B cell (primary cell): ENCODE results near the gene GNAI2. TPM values are rescaled to one million over a fixed set of nuclear protein-coding genes. Genes with fewer than 3 reads are reported as not detected.

Source experiments
- ATAC-seq: fragments of 200-7000 bp; cut with Tn5 transposase; one replicate; pipeline ENCODE4 v1.10.0; 2021; ENCODE audit warnings: low read depth, mild to moderate bottlenecking, moderate number of reproducible peaks, moderate library complexity
- CTCF ChIA-PET: fragments of 350-600 bp; sonication (Branson Sonifier 250); formaldehyde crosslinking; loops from one replicate; lab custom pipeline; 2021; ENCODE audit warnings: antibody characterized with exemption, inconsistent platforms; lab: Charles Lee
- POLR2A ChIA-PET: fragments of 350-600 bp; sonication (Branson Sonifier 250); formaldehyde crosslinking; loops from one replicate; lab custom pipeline; 2021; ENCODE audit warnings: antibody characterized with exemption; lab: Charles Lee
- DNase-seq: peaks from one replicate; pipeline ENCODE4 v3.0.0; 2013
- H2AFZ ChIP-seq: 2 replicates; pipeline ENCODE4 v1.6.1; 2012; ENCODE audit warnings: mild to moderate bottlenecking, low read depth, low read length; ENCODE audit not compliant: insufficient read depth, poor library complexity, severe bottlenecking
- H3K27ac ChIP-seq, 2 donors: 1 replicate in 1 of 2; 2 replicates in 1 of 2; pipeline ENCODE4 v1.5.1; 2012 to 2013; ENCODE audit warnings: low read length in 2 of 2, mild to moderate bottlenecking in 2 of 2, moderate library complexity in 1 of 2
- H3K27me3 ChIP-seq, 4 experiments: fragments of 200-600 bp in 1 of 4; sonication (generic) in 1 of 4; replicated peaks in 1 of 4; 1 replicate in 2 of 4; 2 replicates in 2 of 4; pipeline versions ENCODE4 v1.6.1 to v1.7.0; 2013 to 2016; ENCODE audit warnings: low read length in 3 of 4, mild to moderate bottlenecking in 2 of 4, mixed read lengths in 1 of 4, moderate library complexity in 1 of 4; ENCODE audit not compliant: insufficient read depth in 4 of 4, control insufficient read depth in 3 of 4; ENCODE audit errors: control extremely low read depth in 1 of 4
- H3K36me3 ChIP-seq, 2 experiments: replicated peaks in 1 of 2; 1 replicate in 1 of 2; 2 replicates in 1 of 2; pipeline versions ENCODE4 v1.6.1 to v1.7.1; 2013; ENCODE audit warnings: low read length in 1 of 2; ENCODE audit not compliant: insufficient read depth in 2 of 2, control insufficient read depth in 1 of 2; ENCODE audit errors: control extremely low read depth in 1 of 2, extremely low read depth in 1 of 2
- H3K4me1 ChIP-seq, 2 donors: fragments of 200-600 bp in 1 of 2; sonication (generic) in 1 of 2; 1 replicate in 1 of 2; 2 replicates in 1 of 2; pipeline versions ENCODE4 v1.5.1 to v1.6.1; 2013 to 2017; ENCODE audit warnings: low read length in 2 of 2; ENCODE audit not compliant: control insufficient read depth in 2 of 2, insufficient read depth in 2 of 2
- H3K4me2 ChIP-seq: replicated peaks from 2 replicates; pipeline ENCODE3; 2012; ENCODE audit warnings: mild to moderate bottlenecking, low read depth, low read length; ENCODE audit not compliant: poor library complexity, severe bottlenecking
- H3K4me3 ChIP-seq, 5 experiments: fragments of 200-600 bp in 1 of 5; sonication (generic) in 1 of 5; 1 replicate in 3 of 5; 2 replicates in 2 of 5; pipeline versions ENCODE4 v1.5.1 to v1.7.0; 2011 to 2016; ENCODE audit warnings: low read length in 4 of 5, mild to moderate bottlenecking in 4 of 5, low read depth in 2 of 5, control low read depth in 1 of 5, moderate library complexity in 1 of 5; ENCODE audit not compliant: insufficient read depth in 1 of 5; ENCODE audit errors: control extremely low read depth in 1 of 5, extremely low read depth in 1 of 5
- H3K79me2 ChIP-seq: fragments of 200-600 bp; sonication (generic); one replicate; pipeline ENCODE4 v1.6.0; 2016; ENCODE audit warnings: low read length; ENCODE audit not compliant: control insufficient read depth, insufficient read depth
- H3K9ac ChIP-seq: fragments of 200-600 bp; sonication (generic); 2 replicates; pipeline ENCODE4 v1.6.1; 2017; ENCODE audit warnings: mild to moderate bottlenecking, low read length, moderate library complexity
- H3K9me3 ChIP-seq, 3 donors: one replicate each; pipeline versions ENCODE4 v1.6.1 to v1.7.1; 2013; ENCODE audit warnings: low read length in 2 of 3; ENCODE audit not compliant: control insufficient read depth in 2 of 3, insufficient read depth in 1 of 3; ENCODE audit errors: control extremely low read depth in 1 of 3
- H4K20me1 ChIP-seq: 2 replicates; pipeline ENCODE4 v1.6.0; 2012; ENCODE audit warnings: mild to moderate bottlenecking, low read length; ENCODE audit not compliant: insufficient read depth, control insufficient read depth, poor library complexity, severe bottlenecking
- H3K27ac Mint-ChIP-seq: one replicate; pipeline ENCODE4 v1.8.0; 2021; ENCODE audit warnings: mixed read lengths
- H3K27me3 Mint-ChIP-seq: one replicate; pipeline ENCODE4 v1.8.0; 2021; ENCODE audit warnings: mixed read lengths
- H3K4me1 Mint-ChIP-seq: one replicate; pipeline ENCODE4 v1.8.0; 2021; ENCODE audit warnings: mixed read lengths
- H3K4me3 Mint-ChIP-seq: one replicate; pipeline ENCODE4 v1.8.0; 2021; ENCODE audit warnings: mixed read lengths
- H3K9me3 Mint-ChIP-seq: one replicate; pipeline ENCODE4 v1.8.0; 2022; ENCODE audit warnings: mixed read lengths; ENCODE audit not compliant: insufficient read depth
- EZH2 ChIP-seq: IDR thresholded peaks from 2 replicates; pipeline ENCODE4 v1.6.1; 2012; ENCODE audit warnings: borderline replicate concordance, low read depth, mild to moderate bottlenecking, moderate library complexity, low read length; ENCODE audit not compliant: insufficient read depth, poor library complexity, severe bottlenecking
- WGBS: methylation state at CpG from one replicate; pipeline ENCODE4 v1.1.5; 2013; ENCODE audit warnings: missing lambda C conversion rate; ENCODE audit not compliant: insufficient coverage; 5-methylcytosine and 5-hydroxymethylcytosine counted together
- intact Hi-C: fragments of 100-400 bp; cut with micrococcal nuclease; formaldehyde crosslinking; loops from one replicate; pipeline ENCODE4 v1.10.0; 2022
- polyA plus RNA-seq: library from polyadenylated mRNA; depleted of rRNA; stranded (reverse); fragments of >200 nt; gene quantifications from 2 replicates; pipeline ENCODE4 v1.2.3, GENCODE V29; 2012
- total RNA-seq, 2 donors: library from RNA; stranded (reverse); fragments of 120-200 nt in 1 of 2; gene quantifications; 1 replicate in 1 of 2; 2 replicates in 1 of 2; pipeline versions ENCODE4 v1.2.3 to v1.2.4, GENCODE V29; 2013 to 2022
- TF ChIP-seq, protein P1 (sequence below): fragments of 200-600 bp; IDR thresholded peaks from one replicate; pipeline ENCODE4 v1.8.0; 2022; ENCODE audit warnings: antibody characterized with exemption, mild to moderate bottlenecking

Gene GNAI2
- total and polyA plus RNA-seq, 2 donors (not counting 1 experiment from before 2014, with no cell fraction given) = 302 to 491 TPM

DNA sequence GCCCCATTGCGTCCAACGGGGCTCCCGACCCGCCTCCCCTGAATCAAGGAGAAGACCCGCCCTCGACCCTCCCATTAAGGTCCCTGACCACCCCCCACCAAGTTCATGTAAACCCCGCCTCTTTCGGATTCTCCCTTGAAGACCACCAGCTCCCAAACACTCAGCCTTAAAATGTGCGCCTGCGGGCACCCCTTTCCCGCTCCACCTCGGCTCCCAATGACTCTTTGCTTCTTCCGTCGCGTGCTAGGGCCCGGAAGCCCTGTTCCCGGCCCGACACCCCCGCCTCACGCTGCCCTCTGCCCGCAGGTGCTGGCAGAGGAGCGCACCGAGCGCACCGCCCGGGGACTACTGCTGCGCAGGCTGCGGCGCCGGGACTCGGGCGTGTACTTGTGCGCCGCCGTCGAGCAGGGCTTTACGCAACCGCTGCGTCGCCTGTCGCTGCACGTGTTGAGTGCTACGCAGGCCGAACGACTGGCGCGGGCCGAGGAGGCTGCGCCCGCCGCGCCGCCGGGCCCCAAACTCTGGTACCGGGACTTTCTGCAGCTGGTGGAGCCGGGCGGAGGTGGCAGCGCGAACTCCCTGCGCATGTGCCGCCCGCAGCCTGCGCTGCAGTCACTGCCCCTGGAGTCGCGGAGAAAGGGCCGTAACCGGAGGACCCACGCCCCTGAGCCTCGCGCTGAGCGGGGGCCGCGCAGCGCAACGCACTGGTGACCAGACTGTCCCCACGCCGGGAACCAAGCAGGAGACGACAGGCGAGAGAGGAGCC, 40.2 kb downstream of the GNAI2 start:
- POLR2A ChIA-PET = no interaction called here
- Histone ChIP-seq H3K36me3 (no peaks in the 10 kb centered on the region), H3K9me3 (peaks cover 0 to 3% (median 0%) of the 10 kb centered on the region in 3 donors), H3K4me1 (peaks cover 33 to 39% of the 10 kb centered on the region in 2 donors), H4K20me1 (peaks cover 10% of the 10 kb centered on the region), H3K4me2 (peak overlapping the region; percentile 61), H3K4me3 (no peak overlapping the region), H3K27me3 (peaks cover 0 to 57% (median 21%) of the 10 kb centered on the region in 4 experiments), H3K79me2 (no peaks in the 10 kb centered on the region), H3K27ac (no peak overlapping the region), H2AFZ (no peak overlapping the region), H3K9ac (no peak overlapping the region)
- DNase-seq = peak; percentile 54
- TF ChIP-seq EZH2 = no peak
- TF ChIP-seq, protein P1, sequence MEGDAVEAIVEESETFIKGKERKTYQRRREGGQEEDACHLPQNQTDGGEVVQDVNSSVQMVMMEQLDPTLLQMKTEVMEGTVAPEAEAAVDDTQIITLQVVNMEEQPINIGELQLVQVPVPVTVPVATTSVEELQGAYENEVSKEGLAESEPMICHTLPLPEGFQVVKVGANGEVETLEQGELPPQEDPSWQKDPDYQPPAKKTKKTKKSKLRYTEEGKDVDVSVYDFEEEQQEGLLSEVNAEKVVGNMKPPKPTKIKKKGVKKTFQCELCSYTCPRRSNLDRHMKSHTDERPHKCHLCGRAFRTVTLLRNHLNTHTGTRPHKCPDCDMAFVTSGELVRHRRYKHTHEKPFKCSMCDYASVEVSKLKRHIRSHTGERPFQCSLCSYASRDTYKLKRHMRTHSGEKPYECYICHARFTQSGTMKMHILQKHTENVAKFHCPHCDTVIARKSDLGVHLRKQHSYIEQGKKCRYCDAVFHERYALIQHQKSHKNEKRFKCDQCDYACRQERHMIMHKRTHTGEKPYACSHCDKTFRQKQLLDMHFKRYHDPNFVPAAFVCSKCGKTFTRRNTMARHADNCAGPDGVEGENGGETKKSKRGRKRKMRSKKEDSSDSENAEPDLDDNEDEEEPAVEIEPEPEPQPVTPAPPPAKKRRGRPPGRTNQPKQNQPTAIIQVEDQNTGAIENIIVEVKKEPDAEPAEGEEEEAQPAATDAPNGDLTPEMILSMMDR = no peak
- no peak for ATAC-seq
- H3K9me3 Mint-ChIP-seq = no peaks in the 10 kb centered on the region
- H3K4me3 Mint-ChIP-seq = peak overlapping the region; percentile 57
- intact Hi-C loops = no loop called here
- no peak overlapping the region for H3K27ac Mint-ChIP-seq
- CTCF ChIA-PET = interaction anchor here (1.2 to 3.1 kb wide), 4 partner anchors 29 to 82 kb away, joined by 3 to 14 read pairs (median 11); no protein-coding TSS in a partner anchor
- H3K27me3 Mint-ChIP-seq = peaks cover 28% of the 10 kb centered on the region
- peaks cover 26% of the 10 kb centered on the region for H3K4me1 Mint-ChIP-seq
- WGBS = 20% methylated on average over 79 of the region's 79 CpGs

DNA sequence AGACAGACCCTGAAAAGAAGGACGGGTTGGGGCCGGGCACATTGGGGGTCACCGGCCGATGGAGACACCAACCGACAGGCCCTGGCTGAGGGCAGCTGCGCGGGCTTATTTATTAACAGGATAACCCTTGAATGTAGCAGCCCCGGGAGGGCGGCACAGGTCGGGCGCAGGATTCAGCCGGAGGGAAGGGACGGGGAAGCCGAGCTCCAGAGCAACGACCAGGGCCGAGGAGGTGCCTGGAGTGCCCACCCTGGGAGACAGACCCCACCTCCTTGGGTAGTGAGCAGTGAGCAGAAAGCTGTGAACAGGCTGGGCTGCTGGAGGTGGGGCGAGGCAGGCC, 40.7 kb downstream of the GNAI2 start:
- intact Hi-C loops = no loop called here
- Histone ChIP-seq H3K9me3 (peaks cover 0 to 3% (median 0%) of the 10 kb centered on the region in 3 donors), H3K4me1 (peaks cover 33 to 39% of the 10 kb centered on the region in 2 donors), H3K27ac (no peak overlapping the region), H2AFZ (no peak overlapping the region), H3K27me3 (peaks cover 0 to 57% (median 21%) of the 10 kb centered on the region in 4 experiments), H4K20me1 (peaks cover 10% of the 10 kb centered on the region), H3K79me2 (no peaks in the 10 kb centered on the region), H3K36me3 (no peaks in the 10 kb centered on the region), H3K9ac (no peak overlapping the region), H3K4me2 (no peak overlapping the region), H3K4me3 (no peak overlapping the region)
- Mint-ChIP-seq H3K4me1 (peaks cover 26% of the 10 kb centered on the region), H3K27ac (no peak overlapping the region), H3K4me3 (no peak overlapping the region), H3K27me3 (peaks cover 28% of the 10 kb centered on the region), H3K9me3 (no peaks in the 10 kb centered on the region)
- no peak for ATAC-seq
- no peak for TF ChIP-seq EZH2
- TF ChIP-seq, protein P1 = no peak
- DNase-seq = no peak
- 80% methylated on average over 15 of the region's 17 CpGs for WGBS
- POLR2A ChIA-PET = no interaction called here
- CTCF ChIA-PET = interaction anchor here (0.8 to 3.1 kb wide), 5 partner anchors 30 to 85 kb away, joined by 3 to 14 read pairs (median 3); partner anchors contain the start of gene GNAT1
